Adrenal gland (tissue), 19 donors: ENCODE measurements around the gene ITGA3. TPM values are rescaled to one million over a fixed set of nuclear protein-coding genes. Genes with fewer than 3 reads are reported as not detected.

ENCODE experiments used
- DNase-seq, 7 donors: peaks; one replicate each; pipeline ENCODE4 v3.0.0-alpha.2; 2019 to 2020
- H3K27ac ChIP-seq, 5 donors: fragments of 200-600 bp; sonication (generic) in 4 of 5; 1 replicate in 3 of 5; 2 replicates in 2 of 5; pipeline versions ENCODE4 v1.5.1 to v1.8.0; 2016 to 2020; ENCODE audit warnings: mild to moderate bottlenecking in 1 of 5
- H3K27me3 ChIP-seq: fragments of 200-600 bp; 2 replicates; pipeline ENCODE4 v1.8.0; 2021
- H3K36me3 ChIP-seq, 2 donors: fragments of 200-600 bp; replicated peaks in 1 of 2; 1 replicate in 1 of 2; 2 replicates in 1 of 2; pipeline versions ENCODE4 v1.5.1 to v1.8.0; 2018 to 2022
- H3K4me1 ChIP-seq, 2 donors: fragments of 200-600 bp; replicated peaks in 1 of 2; 1 replicate in 1 of 2; 2 replicates in 1 of 2; pipeline versions ENCODE4 v1.5.1 to v1.8.0; 2018 to 2021
- H3K4me3 ChIP-seq, 4 donors: fragments of 200-600 bp; sonication (generic) in 3 of 4; one replicate each; pipeline ENCODE4 v1.5.1; 2016 to 2018
- H3K9me3 ChIP-seq, 3 donors: fragments of 200-600 bp; sonication (generic) in 1 of 3; replicated peaks in 1 of 3; 1 replicate in 2 of 3; 2 replicates in 1 of 3; pipeline versions ENCODE4 v1.5.1 to v1.8.0; 2016 to 2021
- CTCF ChIP-seq, 6 experiments: fragments of 450-650 bp in 4 of 6; fragments of 200-600 bp in 2 of 6; sonication (generic) in 1 of 6; IDR thresholded peaks; 1 replicate in 5 of 6; 2 replicates in 1 of 6; pipeline versions ENCODE4 v1.5.1 to v1.8.0; 2016 to 2021; ENCODE audit warnings: antibody characterized with exemption in 6 of 6, mild to moderate bottlenecking in 2 of 6, moderate library complexity in 1 of 6
- POLR2A ChIP-seq, 2 donors: fragments of 450-650 bp; IDR thresholded peaks; one replicate each; pipeline ENCODE4 v1.6.1; 2017; ENCODE audit warnings: antibody characterized with exemption in 2 of 2, mild to moderate bottlenecking in 2 of 2, moderate library complexity in 1 of 2
- WGBS, 4 donors: extraction: QIAGEN DNeasy Blood & Tissue Kit in 2 of 4; methylation state at CpG; one replicate each; pipeline versions ENCODE4 v1.1.5 to v1.1.7; 2013 to 2017; 5-methylcytosine and 5-hydroxymethylcytosine counted together
- intact Hi-C, 2 donors: fragments of 100-400 bp; cut with DNase I; formaldehyde crosslinking; loops; one replicate each; pipeline versions ENCODE4 v1.14.1 to v1.15.0; 2022 to 2023
- long read RNA-seq, 10 donors: library from polyadenylated mRNA in 3 of 10; unstranded in 2 of 10; stranded (forward) in 1 of 10; transcript quantifications; one replicate each; pipeline ENCODE4 v2.0.0 and lab custom pipeline, GENCODE V29; 2021 to 2026
- polyA plus RNA-seq, 3 donors: library from polyadenylated mRNA; stranded (reverse); fragments of 200-250 nt in 2 of 3; fragments of 350-450 nt in 1 of 3; fragmentation: Illumina TruSeq in 1 of 3; extraction: RNeasy Lipid Tissue Mini Kit (QIAGEN cat#74804) in 1 of 3; gene quantifications; one replicate each; pipeline ENCODE4 v1.2.3, GENCODE V29; 2013 to 2014
- total RNA-seq, 9 donors: library from RNA; depleted of rRNA in 4 of 9; stranded (reverse); fragments of >200 nt in 4 of 9; fragments of 120-200 nt in 1 of 9; fragmentation: NEBNext Ultra II Directional in 1 of 9; extraction: Animal tissue kit (Norgen Biotek cat#: 25700) in 1 of 9; gene quantifications; one replicate each; pipeline versions ENCODE4 v1.1.0 to v1.2.4, GENCODE V29; 2013 to 2023
- donor health status: healthy with polysubstance abuse.
- donor health status: Bipolar disorder and iron deficiency.
- donor health status: DM: yes; HTN: yes; CAD: no.
- donor health status: DM: no; HTN: no; CAD: no.
- donor health status: DM: no; HTN: no; CAD: no.
- donor health status: DM: yes; HTN: yes; CAD: no.

ITGA3 gene
- total RNA-seq, result 100 to 1,000 TPM in 7 of 9 donors, 10 to 100 TPM in 2; 27.8 to 206 (median 133) TPM
- polyA plus RNA-seq, result 100 to 1,000 TPM in 2 of 3 donors, 10 to 100 TPM in 1; 20.9 to 164 (median 116) TPM
- long read RNA-seq, donor 1, partial matches to known transcripts, result 0 of 1 reads
- long read RNA-seq, donor 1, other reads (novel, unspliced or antisense), result 0 of 1 reads
- long read RNA-seq, donor 2, partial matches to known transcripts, result 0 of 3 reads
- long read RNA-seq, donor 2, other reads (novel, unspliced or antisense), result 0 of 3 reads
- long read RNA-seq, donor 3, partial matches to known transcripts, result 0 of 2 reads
- long read RNA-seq, donor 3, other reads (novel, unspliced or antisense), result 0 of 2 reads
- long read RNA-seq, donor 4, partial matches to known transcripts, result 6 of 7 reads
- long read RNA-seq, donor 4, other reads (novel, unspliced or antisense), result 1 of 7 reads
- long read RNA-seq, donor 5, full-length matches to known transcripts, result 80 of 144 reads
- long read RNA-seq, donor 5, partial matches to known transcripts, result 51 of 144 reads
- long read RNA-seq, donor 5, other reads (novel, unspliced or antisense), result 13 of 144 reads
- long read RNA-seq, donor 6, partial matches to known transcripts, result 0 of 4 reads
- long read RNA-seq, donor 6, other reads (novel, unspliced or antisense), result 3 of 4 reads
- long read RNA-seq, donor 7, partial matches to known transcripts, result 0 of 2 reads
- long read RNA-seq, donor 7, other reads (novel, unspliced or antisense), result 0 of 2 reads
- long read RNA-seq, donor 8, full-length matches to known transcripts, result 2 of 2 reads
- long read RNA-seq, donor 8, partial matches to known transcripts, result 0 of 2 reads
- long read RNA-seq, donor 8, other reads (novel, unspliced or antisense), result 0 of 2 reads
- long read RNA-seq, donor 9, partial matches to known transcripts, result 11 of 14 reads
- long read RNA-seq, donor 9, other reads (novel, unspliced or antisense), result 0 of 14 reads
- long read RNA-seq, donor 10, partial matches to known transcripts, result 0 of 3 reads
- long read RNA-seq, donor 10, other reads (novel, unspliced or antisense), result 0 of 3 reads

DNA sequence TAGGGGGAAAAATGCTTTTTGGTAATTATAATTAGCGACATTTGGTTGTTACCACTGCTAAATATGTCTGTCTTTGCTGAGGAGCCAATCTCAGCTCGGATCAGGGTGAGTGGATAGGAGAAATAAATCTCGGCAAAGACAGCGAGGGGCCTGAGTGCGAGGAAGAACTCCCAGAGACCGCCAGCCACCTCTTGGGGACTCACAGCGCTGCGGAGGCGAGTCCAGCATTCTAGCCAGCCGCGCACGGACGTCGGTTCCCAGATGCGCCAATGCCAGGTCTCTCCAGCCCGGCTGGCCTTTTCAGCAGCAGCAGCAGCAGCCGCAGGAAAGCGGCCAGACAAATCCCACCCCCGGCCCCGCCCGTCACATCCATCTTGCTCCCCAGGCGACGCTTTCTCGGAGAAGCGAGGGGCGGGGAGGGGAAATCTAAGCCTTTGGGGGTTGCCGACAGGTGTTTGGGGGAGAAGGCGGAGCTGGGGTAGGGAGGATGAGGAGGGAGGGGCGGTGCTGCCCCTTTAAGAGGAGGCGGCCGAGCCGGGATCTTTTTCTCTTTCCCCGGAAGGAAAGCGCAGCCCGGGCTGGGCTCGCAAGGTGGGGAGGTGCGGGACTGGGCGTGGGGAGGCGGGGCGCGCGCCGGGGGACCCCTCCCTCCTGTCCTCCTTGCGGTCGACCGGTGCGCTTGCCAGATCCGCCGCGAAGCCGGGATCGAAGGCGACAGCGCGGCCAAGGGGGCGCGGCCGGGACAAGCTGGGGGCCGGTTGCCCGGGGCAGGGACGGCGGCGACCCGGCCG lies at the start of gene ITGA3:
ITGA3 (plus strand) TSS at position 685 of the 791 bp plus-strand sequence. CDS start 330 bp downstream, outside the sequence.
- DNase-seq, result peak; percentile 86 to 94 (median 90)
- no peaks in the 10 kb centered on the region for H3K27me3 ChIP-seq
- peak within 1 kb of the TSS; percentile 87 to 94 (median 91) for H3K27ac ChIP-seq
- WGBS, 4 donors, result 0 to 1% (median 1%) methylated on average over 18 to 64 of the region's 65 CpGs
- no peaks in the 10 kb centered on the region for H3K36me3 ChIP-seq
- intact Hi-C loops, result no loop called here
- TF ChIP-seq POLR2A (IDR thresholded peaks at IDR 0.05) (peak in 1 of 2 donors; percentile 72), CTCF (IDR thresholded peaks at IDR 0.05) (peak in 2 of 6 experiments; percentile 20 to 28)
- peaks cover 52 to 74% of the 10 kb centered on the region in 2 donors for H3K4me1 ChIP-seq
- H3K4me3 ChIP-seq, result peak within 1 kb of the TSS; percentile 28 to 82 (median 58)
- no peaks in the 10 kb centered on the region for H3K9me3 ChIP-seq

GRCh38 chr17:50009282-50009681 lies 46.6 kb upstream of the ITGA3 start:
- H3K4me3 ChIP-seq, result no peak overlapping the region
- peaks cover 12% of the 10 kb centered on the region for H3K27me3 ChIP-seq
- no peak for DNase-seq
- intact Hi-C loops, result no loop called here
- TF ChIP-seq POLR2A (IDR thresholded peaks at IDR 0.05) (no peak), CTCF (IDR thresholded peaks at IDR 0.05) (no peak)
- WGBS, 4 donors, result 41 to 84% (median 69%) methylated on average over 2 of the region's 2 CpGs
- no peaks in the 10 kb centered on the region for H3K36me3 ChIP-seq
- H3K27ac ChIP-seq, result no peak overlapping the region
- H3K9me3 ChIP-seq, result no peaks in the 10 kb centered on the region
- H3K4me1 ChIP-seq, result no peaks in the 10 kb centered on the region

DNA sequence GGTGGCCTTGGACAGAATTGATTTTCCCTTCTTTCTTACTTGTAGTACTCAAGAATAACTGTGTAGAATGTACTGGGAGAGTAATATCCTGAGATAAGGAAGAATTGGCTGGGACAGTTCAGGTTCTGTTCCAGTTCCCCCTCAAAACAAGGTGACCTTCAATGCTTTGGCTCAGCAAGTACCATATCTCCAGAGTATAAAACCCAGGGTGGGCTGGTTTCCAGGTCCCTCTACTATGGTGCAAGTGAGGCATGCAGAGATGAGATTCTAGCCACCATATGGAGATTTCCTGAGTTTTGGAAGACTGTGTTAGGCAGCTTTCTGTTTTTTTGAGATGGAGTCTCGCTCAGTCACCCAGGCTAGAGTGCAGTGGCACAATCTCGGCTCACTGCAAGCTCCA lies 42.8 kb upstream of the ITGA3 start:
- H3K9me3 ChIP-seq, result no peaks in the 10 kb centered on the region
- no peak overlapping the region for H3K4me3 ChIP-seq
- no peak overlapping the region for H3K27ac ChIP-seq
- no peaks in the 10 kb centered on the region for H3K4me1 ChIP-seq
- H3K27me3 ChIP-seq, result no peaks in the 10 kb centered on the region
- DNase-seq, result no peak
- TF ChIP-seq POLR2A (IDR thresholded peaks at IDR 0.05) (no peak), CTCF (IDR thresholded peaks at IDR 0.05) (no peak)
- 74 to 91% (median 80%) methylated on average over 2 of the region's 2 CpGs for WGBS, 4 donors
- intact Hi-C loops, result no loop called here
- no peaks in the 10 kb centered on the region for H3K36me3 ChIP-seq
